HEK293 (cell line): ENCODE data around the gene CNRIP1.

Experiments used
- CTCF ChIA-PET: fragments of 350-600 bp; formaldehyde crosslinking; extraction: SDS; loops from one replicate; lab custom pipeline; 2021; ENCODE audit warnings: antibody characterized with exemption; lab: Yijun Ruan, JAX
- POLR2A ChIA-PET: fragments of 300-600 bp; formaldehyde crosslinking; extraction: SDS; loops from one replicate; lab custom pipeline; 2020; ENCODE audit warnings: antibody characterized with exemption, inconsistent platforms; lab: Yijun Ruan, JAX
- H3K27ac ChIP-seq: fragments of 200-500 bp; sonication (Bioruptor generic); 2 replicates; pipeline ENCODE4 v1.5.1; 2014; ENCODE audit warnings: low read depth, low read length, control low read depth, inconsistent platforms; ENCODE audit errors: extremely low read depth
- H3K36me3 ChIP-seq, 2 experiments: fragments of 200-500 bp in 1 of 2; sonication (Bioruptor generic) in 1 of 2; 1 replicate in 1 of 2; 2 replicates in 1 of 2; pipeline ENCODE4 v1.5.1; 2014 to 2017; ENCODE audit warnings: inconsistent platforms in 2 of 2, low read length in 2 of 2; ENCODE audit not compliant: control insufficient read depth in 2 of 2, insufficient read depth in 1 of 2
- H3K4me1 ChIP-seq: fragments of 200-500 bp; sonication (Bioruptor generic); 2 replicates; pipeline ENCODE4 v1.5.1; 2014; ENCODE audit warnings: mild to moderate bottlenecking, low read length, inconsistent platforms; ENCODE audit not compliant: control insufficient read depth, insufficient read depth
- H3K4me3 ChIP-seq: 2 replicates; pipeline ENCODE4 v1.5.1; 2011; ENCODE audit warnings: low read depth, mild to moderate bottlenecking, control low read depth, low read length, moderate library complexity
- H3K9me3 ChIP-seq: fragments of 200-500 bp; sonication (Bioruptor generic); 2 replicates; pipeline ENCODE4 v1.5.1; 2014; ENCODE audit warnings: low read depth, low read length, inconsistent platforms; ENCODE audit not compliant: control insufficient read depth, insufficient read depth
- FEZF1 ChIP-seq: fragments of 450-650 bp; formaldehyde crosslinking; IDR thresholded peaks from 2 replicates; pipeline ENCODE4 v1.5.1; 2016; ENCODE audit warnings: missing biosample characterization, missing genetic modification characterization
- GFI1B ChIP-seq: fragments of 450-650 bp; formaldehyde crosslinking; IDR thresholded peaks from 2 replicates; pipeline ENCODE4 v1.5.1; 2016; ENCODE audit warnings: missing biosample characterization, missing genetic modification characterization
- GLI4 ChIP-seq: fragments of 450-650 bp; formaldehyde crosslinking; IDR thresholded peaks from 2 replicates; pipeline ENCODE4 v1.5.1; 2016; ENCODE audit warnings: missing biosample characterization, missing genetic modification characterization
- GLIS2 ChIP-seq: fragments of 450-650 bp; formaldehyde crosslinking; IDR thresholded peaks from 2 replicates; pipeline ENCODE4 v1.5.1; 2016; ENCODE audit warnings: missing biosample characterization, missing genetic modification characterization
- OVOL3 ChIP-seq: fragments of 450-650 bp; formaldehyde crosslinking; IDR thresholded peaks from 2 replicates; pipeline ENCODE4 v1.5.1; 2016; ENCODE audit warnings: missing biosample characterization, missing genetic modification characterization
- RBAK ChIP-seq: fragments of 450-650 bp; formaldehyde crosslinking; IDR thresholded peaks from 2 replicates; pipeline ENCODE4 v1.5.1; 2016; ENCODE audit warnings: missing biosample characterization, missing genetic modification characterization
- ZBTB1 ChIP-seq: fragments of 450-650 bp; formaldehyde crosslinking; IDR thresholded peaks from 2 replicates; pipeline ENCODE4 v1.5.1; 2016; ENCODE audit warnings: missing biosample characterization, missing genetic modification characterization
- ZBTB17 ChIP-seq: fragments of 450-650 bp; formaldehyde crosslinking; IDR thresholded peaks from 2 replicates; pipeline ENCODE4 v1.5.1; 2016; ENCODE audit warnings: missing biosample characterization, missing genetic modification characterization
- ZBTB8A ChIP-seq: fragments of 450-650 bp; formaldehyde crosslinking; IDR thresholded peaks from 2 replicates; pipeline ENCODE4 v1.5.1; 2016; ENCODE audit warnings: missing biosample characterization, missing genetic modification characterization
- ZNF10 ChIP-seq: fragments of 450-650 bp; formaldehyde crosslinking; IDR thresholded peaks from 2 replicates; pipeline ENCODE4 v1.5.1; 2017; ENCODE audit warnings: missing biosample characterization, missing genetic modification characterization
- ZNF112 ChIP-seq: fragments of 450-650 bp; formaldehyde crosslinking; IDR thresholded peaks from 2 replicates; pipeline ENCODE4 v1.5.0; 2017; ENCODE audit warnings: missing biosample characterization, missing genetic modification characterization
- ZNF169 ChIP-seq: fragments of 450-650 bp; formaldehyde crosslinking; IDR thresholded peaks from 2 replicates; pipeline ENCODE4 v1.5.1; 2016; ENCODE audit warnings: missing biosample characterization, missing genetic modification characterization
- ZNF175 ChIP-seq: fragments of 450-650 bp; formaldehyde crosslinking; IDR thresholded peaks from 2 replicates; pipeline ENCODE4 v1.5.1; 2016; ENCODE audit warnings: missing biosample characterization, missing genetic modification characterization
- ZNF354C ChIP-seq: fragments of 450-650 bp; formaldehyde crosslinking; IDR thresholded peaks from 2 replicates; pipeline ENCODE4 v1.5.1; 2016; ENCODE audit warnings: missing biosample characterization, missing genetic modification characterization, low read depth, borderline replicate concordance
- ZNF366 ChIP-seq: fragments of 450-650 bp; formaldehyde crosslinking; conservative IDR thresholded peaks from 2 replicates; pipeline ENCODE4 v1.5.1; 2016; ENCODE audit warnings: missing biosample characterization, missing genetic modification characterization
- ZNF426 ChIP-seq: fragments of 450-650 bp; formaldehyde crosslinking; IDR thresholded peaks from 2 replicates; pipeline ENCODE4 v1.5.1; 2017; ENCODE audit warnings: missing biosample characterization, missing genetic modification characterization, mild to moderate bottlenecking, inconsistent platforms, moderate library complexity
- ZNF596 ChIP-seq: fragments of 450-650 bp; IDR thresholded peaks from 2 replicates; pipeline ENCODE4 v1.5.0; 2018; ENCODE audit warnings: missing biosample characterization, mild to moderate bottlenecking, missing genetic modification characterization, moderate library complexity
- ZNF707 ChIP-seq: fragments of 450-650 bp; formaldehyde crosslinking; IDR thresholded peaks from 2 replicates; pipeline ENCODE4 v1.5.1; 2016; ENCODE audit warnings: missing biosample characterization, missing genetic modification characterization
- TF ChIP-seq, protein P1 (sequence below): fragments of 450-650 bp; formaldehyde crosslinking; IDR thresholded peaks from 2 replicates; pipeline ENCODE4 v1.5.1; 2017; ENCODE audit warnings: missing biosample characterization, missing genetic modification characterization
- TF ChIP-seq, protein P2 (sequence below): fragments of 450-650 bp; formaldehyde crosslinking; IDR thresholded peaks from 2 replicates; pipeline ENCODE4 v1.5.1; 2017; ENCODE audit warnings: missing biosample characterization, missing genetic modification characterization
- TF ChIP-seq, protein P3 (sequence below): fragments of 450-650 bp; IDR thresholded peaks from 2 replicates; pipeline ENCODE4 v1.5.1; 2018; ENCODE audit warnings: missing biosample characterization, mild to moderate bottlenecking, missing genetic modification characterization
- TF ChIP-seq, protein P4 (sequence below): fragments of 450-650 bp; formaldehyde crosslinking; IDR thresholded peaks from 2 replicates; pipeline ENCODE4 v1.5.1; 2016; ENCODE audit warnings: missing biosample characterization, missing genetic modification characterization

CNRIP1 gene

DNA sequence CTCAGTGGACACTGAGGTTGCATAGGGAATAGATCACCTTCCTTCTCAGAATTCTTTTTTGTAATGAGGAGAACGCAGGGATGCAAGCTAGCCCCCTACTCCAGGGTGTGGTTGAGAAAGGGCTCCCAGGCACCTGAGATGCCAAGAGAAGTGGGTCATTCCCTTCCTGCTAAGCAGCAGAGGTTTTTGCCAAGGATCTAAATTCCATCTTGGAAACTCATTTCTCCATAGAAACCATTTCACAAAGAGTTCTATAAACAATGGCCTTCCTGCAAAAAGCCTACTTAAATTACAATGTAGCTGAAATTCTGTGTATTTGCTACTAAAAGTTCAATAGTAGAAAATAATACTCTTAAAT, 63.7 kb downstream of the CNRIP1 start:
- POLR2A ChIA-PET, result no interaction called here
- no peak overlapping the region for H3K4me3 ChIP-seq
- TF ChIP-seq ZBTB1 (no peak), ZNF366 (tag by site-specific recombination) (no peak), ZNF10 (tag by site-specific recombination) (no peak)
- H3K36me3 ChIP-seq, result no peaks in the 10 kb centered on the region
- no peak overlapping the region for H3K27ac ChIP-seq
- peaks cover 3% of the 10 kb centered on the region; the same call in 1 of the 2 replicates for H3K4me1 ChIP-seq
- H3K9me3 ChIP-seq, result no peaks in the 10 kb centered on the region
- CTCF ChIA-PET, result interaction anchor here (0.6 to 1.3 kb wide), 3 partner anchors 27 to 66 kb away, joined by 3 to 8 read pairs (median 6); no protein-coding TSS in a partner anchor

DNA sequence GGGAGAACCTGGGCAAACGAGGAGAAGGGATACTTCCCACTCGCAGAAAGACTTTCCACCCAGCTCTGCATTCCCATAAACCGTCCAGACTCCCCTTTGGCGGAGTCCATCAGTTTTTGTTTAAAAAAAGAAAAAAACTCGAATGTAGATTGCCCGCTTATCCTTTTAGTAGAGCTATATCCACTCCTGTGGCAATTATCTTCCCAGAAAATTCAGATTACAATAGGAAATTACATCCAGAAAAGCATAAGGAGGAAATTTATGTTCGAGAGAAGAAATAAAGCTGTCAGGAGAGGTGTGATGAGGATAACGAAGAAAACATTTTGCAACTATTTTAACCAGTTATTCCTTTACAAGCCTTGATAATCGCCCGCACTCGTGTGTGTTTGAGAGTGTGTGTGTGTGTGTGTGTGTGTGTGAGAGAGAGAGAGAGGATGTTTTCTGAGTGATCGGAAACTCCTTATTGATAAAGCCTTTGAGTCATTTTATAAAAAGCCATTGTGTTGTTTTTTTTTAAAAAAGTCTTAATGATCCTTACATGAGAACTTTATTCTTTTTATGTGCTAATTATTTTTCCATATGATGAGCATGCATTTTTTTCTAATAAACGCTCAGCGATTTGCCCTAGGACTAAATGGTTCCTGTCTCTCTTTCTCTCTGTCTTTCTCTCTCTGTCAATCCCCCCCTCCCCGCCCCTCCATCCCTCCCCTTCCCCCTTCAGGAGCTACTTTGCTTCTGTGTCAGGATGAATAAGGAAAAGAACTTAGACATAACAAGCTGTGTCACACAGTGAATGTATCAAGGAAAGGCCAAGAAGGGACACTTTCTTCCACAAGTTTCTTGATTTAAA, 66.3 kb downstream of the CNRIP1 start:
- CTCF ChIA-PET, result interaction anchor here (0.7 to 1.5 kb wide), 5 partner anchors 23 to 376 kb away, joined by 3 to 8 read pairs (median 4); no protein-coding TSS in a partner anchor
- Histone ChIP-seq H3K27ac (peak overlapping the region; percentile 93; the same call in 1 of the 2 replicates), H3K4me1 (peaks cover 24% of the 10 kb centered on the region), H3K4me3 (peak overlapping the region; percentile 92), H3K9me3 (no peaks in the 10 kb centered on the region), H3K36me3 (no peaks in the 10 kb centered on the region)
- POLR2A ChIA-PET, result interaction anchor here (0.6 to 1.4 kb wide), 3 partner anchors 37 to 56 kb away, joined by 3 to 8 read pairs (median 3); no protein-coding TSS in a partner anchor
- TF ChIP-seq ZNF596 (tag by site-specific recombination) (0 out of 2 replicates have a peak, but pooled peaks have one; percentile 22), GLI4 (no peak), ZBTB17 (0 out of 2 replicates have a peak, but pooled peaks have one; percentile 55)
- TF ChIP-seq, protein P1, sequence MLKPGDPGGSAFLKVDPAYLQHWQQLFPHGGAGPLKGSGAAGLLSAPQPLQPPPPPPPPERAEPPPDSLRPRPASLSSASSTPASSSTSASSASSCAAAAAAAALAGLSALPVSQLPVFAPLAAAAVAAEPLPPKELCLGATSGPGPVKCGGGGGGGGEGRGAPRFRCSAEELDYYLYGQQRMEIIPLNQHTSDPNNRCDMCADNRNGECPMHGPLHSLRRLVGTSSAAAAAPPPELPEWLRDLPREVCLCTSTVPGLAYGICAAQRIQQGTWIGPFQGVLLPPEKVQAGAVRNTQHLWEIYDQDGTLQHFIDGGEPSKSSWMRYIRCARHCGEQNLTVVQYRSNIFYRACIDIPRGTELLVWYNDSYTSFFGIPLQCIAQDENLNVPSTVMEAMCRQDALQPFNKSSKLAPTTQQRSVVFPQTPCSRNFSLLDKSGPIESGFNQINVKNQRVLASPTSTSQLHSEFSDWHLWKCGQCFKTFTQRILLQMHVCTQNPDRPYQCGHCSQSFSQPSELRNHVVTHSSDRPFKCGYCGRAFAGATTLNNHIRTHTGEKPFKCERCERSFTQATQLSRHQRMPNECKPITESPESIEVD (tag by site-specific recombination), result peak; percentile 64
- TF ChIP-seq, protein P2, sequence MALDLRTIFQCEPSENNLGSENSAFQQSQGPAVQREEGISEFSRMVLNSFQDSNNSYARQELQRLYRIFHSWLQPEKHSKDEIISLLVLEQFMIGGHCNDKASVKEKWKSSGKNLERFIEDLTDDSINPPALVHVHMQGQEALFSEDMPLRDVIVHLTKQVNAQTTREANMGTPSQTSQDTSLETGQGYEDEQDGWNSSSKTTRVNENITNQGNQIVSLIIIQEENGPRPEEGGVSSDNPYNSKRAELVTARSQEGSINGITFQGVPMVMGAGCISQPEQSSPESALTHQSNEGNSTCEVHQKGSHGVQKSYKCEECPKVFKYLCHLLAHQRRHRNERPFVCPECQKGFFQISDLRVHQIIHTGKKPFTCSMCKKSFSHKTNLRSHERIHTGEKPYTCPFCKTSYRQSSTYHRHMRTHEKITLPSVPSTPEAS (tag by site-specific recombination), result peak; percentile 86

DNA sequence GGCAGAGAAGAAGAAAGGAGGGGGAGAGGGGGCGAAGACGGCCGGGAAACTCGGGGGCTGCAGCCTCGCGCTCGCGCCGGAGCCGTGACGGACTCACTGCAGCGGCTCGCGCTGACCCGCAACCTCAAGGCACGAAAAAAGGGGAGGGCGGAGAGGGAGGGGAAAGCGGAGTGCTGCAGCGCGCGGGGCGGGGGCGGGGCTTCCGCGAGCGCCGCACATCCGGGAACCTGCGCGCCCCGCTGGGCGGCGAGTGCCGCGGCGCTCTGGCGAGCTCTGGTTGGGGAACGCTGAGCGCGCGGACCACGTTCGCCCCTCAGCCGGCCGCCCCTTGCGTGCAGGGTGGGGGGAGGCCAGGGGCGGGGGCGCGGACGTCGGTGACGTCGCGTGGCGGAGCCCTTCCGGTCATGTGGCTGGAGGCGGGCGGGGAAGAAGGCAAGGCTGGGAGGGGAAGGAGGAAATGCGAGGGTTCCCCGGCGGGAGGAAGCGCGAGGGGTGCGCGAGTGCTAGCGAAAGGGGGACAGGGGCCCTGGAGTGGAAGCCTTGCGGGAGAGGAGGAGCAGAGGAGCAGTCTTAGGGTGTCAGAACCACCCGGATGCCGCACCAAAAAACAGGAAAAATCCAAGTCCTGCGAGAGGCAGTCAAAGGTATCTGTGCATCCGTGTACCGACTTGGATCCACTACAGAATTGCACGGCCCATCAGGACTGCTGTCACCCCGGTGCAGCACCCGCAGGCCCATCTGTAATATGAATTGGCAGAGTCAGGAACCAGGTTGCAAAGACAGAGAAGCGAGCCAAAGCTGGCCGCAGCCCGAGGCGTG, 67.1 kb downstream of the CNRIP1 start, which contains the start of gene PPP3R1:
Gene PPP3R1, minus strand, starts transcription at position 133 of the 819 bp plus-strand sequence. CDS start 405 bp downstream, outside the sequence.
- H3K36me3 ChIP-seq, result no peaks in the 10 kb centered on the region
- peak within 1 kb of the TSS; percentile 92 for H3K4me3 ChIP-seq
- POLR2A ChIA-PET, result interaction anchor here (0.6 to 2.1 kb wide), 5 partner anchors 36 to 95 kb away, joined by 3 to 9 read pairs (median 3); partner anchors contain the start of gene PNO1
- H3K4me1 ChIP-seq, result peaks cover 30% of the 10 kb centered on the region
- H3K9me3 ChIP-seq, result no peaks in the 10 kb centered on the region
- CTCF ChIA-PET, result interaction anchor here (0.7 to 1.3 kb wide), 3 partner anchors 23 to 375 kb away, joined by 3 to 4 read pairs (median 3); no protein-coding TSS in a partner anchor
- H3K27ac ChIP-seq, result peak within 1 kb of the TSS; percentile 93
- peak; percentile 71 for TF ChIP-seq GLIS2 (tag by site-specific recombination)
- TF ChIP-seq ZNF707 (tag by site-specific recombination), result no peak
- no peak for TF ChIP-seq FEZF1 (tag by site-specific recombination)
- TF ChIP-seq ZNF354C (tag by site-specific recombination), result no peak
- no peak for TF ChIP-seq ZNF169 (tag by site-specific recombination)
- TF ChIP-seq, protein P3, sequence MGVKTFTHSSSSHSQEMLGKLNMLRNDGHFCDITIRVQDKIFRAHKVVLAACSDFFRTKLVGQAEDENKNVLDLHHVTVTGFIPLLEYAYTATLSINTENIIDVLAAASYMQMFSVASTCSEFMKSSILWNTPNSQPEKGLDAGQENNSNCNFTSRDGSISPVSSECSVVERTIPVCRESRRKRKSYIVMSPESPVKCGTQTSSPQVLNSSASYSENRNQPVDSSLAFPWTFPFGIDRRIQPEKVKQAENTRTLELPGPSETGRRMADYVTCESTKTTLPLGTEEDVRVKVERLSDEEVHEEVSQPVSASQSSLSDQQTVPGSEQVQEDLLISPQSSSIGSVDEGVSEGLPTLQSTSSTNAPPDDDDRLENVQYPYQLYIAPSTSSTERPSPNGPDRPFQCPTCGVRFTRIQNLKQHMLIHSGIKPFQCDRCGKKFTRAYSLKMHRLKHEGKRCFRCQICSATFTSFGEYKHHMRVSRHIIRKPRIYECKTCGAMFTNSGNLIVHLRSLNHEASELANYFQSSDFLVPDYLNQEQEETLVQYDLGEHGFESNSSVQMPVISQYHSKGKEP (tag by site-specific recombination), result peak; percentile 34; the same call in 1 of the 2 replicates
- TF ChIP-seq OVOL3 (tag by site-specific recombination), result no peak
- no peak for TF ChIP-seq GFI1B (tag by site-specific recombination)
- no peak for TF ChIP-seq ZNF175 (tag by site-specific recombination)
- no peak for TF ChIP-seq ZNF426 (tag by site-specific recombination)
- TF ChIP-seq ZBTB8A (tag by site-specific recombination), result no peak
- no peak for TF ChIP-seq RBAK
- no peak for TF ChIP-seq ZNF112 (tag by site-specific recombination)
- TF ChIP-seq, protein P4, sequence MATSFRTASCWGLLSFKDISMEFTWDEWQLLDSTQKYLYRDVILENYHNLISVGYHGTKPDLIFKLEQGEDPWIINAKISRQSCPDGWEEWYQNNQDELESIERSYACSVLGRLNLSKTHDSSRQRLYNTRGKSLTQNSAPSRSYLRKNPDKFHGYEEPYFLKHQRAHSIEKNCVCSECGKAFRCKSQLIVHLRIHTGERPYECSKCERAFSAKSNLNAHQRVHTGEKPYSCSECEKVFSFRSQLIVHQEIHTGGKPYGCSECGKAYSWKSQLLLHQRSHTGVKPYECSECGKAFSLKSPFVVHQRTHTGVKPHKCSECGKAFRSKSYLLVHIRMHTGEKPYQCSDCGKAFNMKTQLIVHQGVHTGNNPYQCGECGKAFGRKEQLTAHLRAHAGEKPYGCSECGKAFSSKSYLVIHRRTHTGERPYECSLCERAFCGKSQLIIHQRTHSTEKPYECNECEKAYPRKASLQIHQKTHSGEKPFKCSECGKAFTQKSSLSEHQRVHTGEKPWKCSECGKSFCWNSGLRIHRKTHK, result no peak
